Type B pancreatic cell (in vitro differentiated cells): ENCODE measurements around the gene G2E3. TPM values are rescaled to one million over a fixed set of nuclear protein-coding genes. Genes with fewer than 3 reads are reported as not detected.
A peak's percentile ranks its signal among the peaks of the same experiment; 100 is the strongest.

ENCODE experiments used
- DNase-seq: peaks from one replicate; pipeline ENCODE4 v3.0.0; 2021; ENCODE audit warnings: mixed read lengths; ENCODE audit not compliant: unreplicated experiment; ENCODE audit errors: extremely low spot score
- H3K27ac Mint-ChIP-seq: 2 replicates; pipeline ENCODE4 v1.8.0; 2021; ENCODE audit warnings: mild to moderate bottlenecking, mixed read lengths
- H3K27me3 Mint-ChIP-seq: 2 replicates; pipeline ENCODE4 v1.8.0; 2021; ENCODE audit warnings: mixed read lengths
- H3K36me3 Mint-ChIP-seq: 2 replicates; pipeline ENCODE4 v1.8.0; 2021; ENCODE audit warnings: mixed read lengths
- H3K4me1 Mint-ChIP-seq: one replicate; pipeline ENCODE4 v1.8.0; 2021; ENCODE audit warnings: mixed read lengths; ENCODE audit not compliant: unreplicated experiment
- H3K4me3 Mint-ChIP-seq: 2 replicates; pipeline ENCODE4 v1.8.0; 2021; ENCODE audit warnings: mild to moderate bottlenecking, mixed read lengths
- H3K9me3 Mint-ChIP-seq: 2 replicates; pipeline ENCODE4 v1.8.0; 2021; ENCODE audit warnings: mixed read lengths
- CTCF ChIP-seq: fragments of 200-600 bp; sonication (generic); conservative IDR thresholded peaks from 2 replicates; pipeline ENCODE4 v1.5.0; 2021; ENCODE audit warnings: antibody characterized with exemption, mild to moderate bottlenecking
- total RNA-seq: library from RNA; stranded (reverse); gene quantifications from 2 replicates; pipeline ENCODE4 v1.2.1, GENCODE V29; 2021; ENCODE audit warnings: low replicate concordance

The G2E3 gene
- total RNA-seq, 1 donor from 2014 or later = 39.5 TPM

GRCh38 chr14:30608533-30609006 is 49.6 kb downstream of the G2E3 start:
- no peak overlapping the region for H3K4me3 Mint-ChIP-seq

GRCh38 chr14:30610787-30611343 is 51.9 kb downstream of the G2E3 start:
- H3K4me1 Mint-ChIP-seq = peaks cover 7% of the 10 kb centered on the region
- no peak for DNase-seq
- no peak overlapping the region for H3K4me3 Mint-ChIP-seq
- no peaks in the 10 kb centered on the region for H3K27me3 Mint-ChIP-seq
- peak overlapping the region; percentile 74 for H3K27ac Mint-ChIP-seq
- TF ChIP-seq CTCF = peak; percentile 29
- no peaks in the 10 kb centered on the region for H3K9me3 Mint-ChIP-seq
- peaks cover 12% of the 10 kb centered on the region for H3K36me3 Mint-ChIP-seq

More at GRCh38 chr14:30608533-30609006, 49.6 kb downstream of the G2E3 start:
- H3K27ac Mint-ChIP-seq = peak overlapping the region; percentile 50
- H3K27me3 Mint-ChIP-seq = no peaks in the 10 kb centered on the region
- TF ChIP-seq CTCF = no peak
- peaks cover 7% of the 10 kb centered on the region for H3K4me1 Mint-ChIP-seq
- DNase-seq = no peak
- no peaks in the 10 kb centered on the region for H3K9me3 Mint-ChIP-seq
- peaks cover 16% of the 10 kb centered on the region for H3K36me3 Mint-ChIP-seq

DNA sequence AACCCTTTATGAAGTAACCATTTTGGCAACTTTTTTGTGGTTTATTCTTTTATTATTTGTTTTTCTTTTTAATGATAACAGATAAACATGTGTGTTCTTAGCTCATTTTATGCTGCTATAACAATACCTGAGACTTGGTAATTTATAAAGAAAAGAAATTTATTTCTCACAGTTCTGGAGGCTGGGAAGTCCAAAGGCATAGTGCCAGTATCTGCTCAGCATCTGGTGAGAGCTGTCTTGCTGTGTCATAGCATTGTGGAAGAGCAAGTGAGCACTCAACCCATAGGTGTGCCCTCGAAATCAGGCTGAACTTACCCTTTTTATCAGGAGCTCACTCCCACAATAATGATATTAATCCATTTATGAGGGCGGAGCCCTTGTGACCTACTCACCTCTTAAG is 55.2 kb downstream of the G2E3 start:
- Mint-ChIP-seq H3K9me3 (no peaks in the 10 kb centered on the region), H3K36me3 (peaks cover 9% of the 10 kb centered on the region), H3K4me1 (peaks cover 7% of the 10 kb centered on the region), H3K27ac (no peak overlapping the region), H3K4me3 (no peak overlapping the region), H3K27me3 (no peaks in the 10 kb centered on the region)
- no peak for TF ChIP-seq CTCF
- DNase-seq = no peak

- H3K9me3 Mint-ChIP-seq = no peaks in the 10 kb centered on the region
- peaks cover 16% of the 10 kb centered on the region for H3K4me1 Mint-ChIP-seq
- peaks cover 10% of the 10 kb centered on the region for H3K36me3 Mint-ChIP-seq
- no peak for DNase-seq
- no peak for TF ChIP-seq CTCF
- peak overlapping the region; percentile 35 for H3K27ac Mint-ChIP-seq
- H3K27me3 Mint-ChIP-seq = no peaks in the 10 kb centered on the region
- peak overlapping the region; percentile 57 for H3K4me3 Mint-ChIP-seq
These were observed 61.2 kb downstream of the G2E3 start for GRCh38 chr14:30620178-30620577.

GRCh38 chr14:30621354-30621939 is 62.5 kb downstream of the G2E3 start:
- peaks cover 5% of the 10 kb centered on the region for H3K36me3 Mint-ChIP-seq
- TF ChIP-seq CTCF = no peak
- peak overlapping the region; percentile 98 for H3K4me3 Mint-ChIP-seq
- H3K27me3 Mint-ChIP-seq = no peaks in the 10 kb centered on the region
- peak overlapping the region; percentile 99 for H3K27ac Mint-ChIP-seq
- H3K4me1 Mint-ChIP-seq = peaks cover 16% of the 10 kb centered on the region
- no peak for DNase-seq
- H3K9me3 Mint-ChIP-seq = no peaks in the 10 kb centered on the region
